ENCODE results near the gene GREB1. TPM values are rescaled to one million over a fixed set of nuclear protein-coding genes. Genes with fewer than 3 reads are reported as not detected.
A peak's percentile ranks its signal among the peaks of the same experiment; 100 is the strongest.

Gene GREB1
- total and polyA plus RNA-seq, 12 donors: 2.2 to 26.2 (median 3.7) TPM

DNA sequence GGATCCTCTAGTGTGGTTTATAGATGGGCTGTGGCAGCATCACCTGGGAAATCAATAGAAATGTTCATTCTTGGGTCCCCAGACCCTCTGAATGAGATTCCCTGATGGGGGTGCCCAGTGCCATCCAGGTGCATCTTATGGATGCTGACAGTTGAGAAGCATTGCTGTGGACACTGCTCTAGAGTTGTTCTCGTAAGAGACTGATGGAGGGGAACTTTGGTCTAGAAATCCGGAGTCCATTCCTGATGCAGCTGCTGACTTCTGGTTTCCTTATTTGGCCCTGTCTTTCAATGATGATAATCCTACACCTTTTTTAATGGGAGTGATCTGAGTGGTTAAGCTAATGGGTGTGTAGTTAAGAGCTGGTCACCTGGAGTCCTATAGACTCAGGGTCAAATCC is 39.5 kb upstream of the GREB1 start:
- H3K27me3 ChIP-seq: no peaks in the 10 kb centered on the region
- no peaks in the 10 kb centered on the region for H3K36me3 ChIP-seq (replicated peaks in 1 of 2)
- intact Hi-C loops (cut with DNase I): no loop called here
- no peak overlapping the region for H3K4me3 ChIP-seq
- H3K9me3 ChIP-seq (replicated peaks in 1 of 3): no peaks in the 10 kb centered on the region
- DNase-seq: no peak
- TF ChIP-seq POLR2A (IDR thresholded peaks at IDR 0.05): no peak
- TF ChIP-seq, protein P1, sequence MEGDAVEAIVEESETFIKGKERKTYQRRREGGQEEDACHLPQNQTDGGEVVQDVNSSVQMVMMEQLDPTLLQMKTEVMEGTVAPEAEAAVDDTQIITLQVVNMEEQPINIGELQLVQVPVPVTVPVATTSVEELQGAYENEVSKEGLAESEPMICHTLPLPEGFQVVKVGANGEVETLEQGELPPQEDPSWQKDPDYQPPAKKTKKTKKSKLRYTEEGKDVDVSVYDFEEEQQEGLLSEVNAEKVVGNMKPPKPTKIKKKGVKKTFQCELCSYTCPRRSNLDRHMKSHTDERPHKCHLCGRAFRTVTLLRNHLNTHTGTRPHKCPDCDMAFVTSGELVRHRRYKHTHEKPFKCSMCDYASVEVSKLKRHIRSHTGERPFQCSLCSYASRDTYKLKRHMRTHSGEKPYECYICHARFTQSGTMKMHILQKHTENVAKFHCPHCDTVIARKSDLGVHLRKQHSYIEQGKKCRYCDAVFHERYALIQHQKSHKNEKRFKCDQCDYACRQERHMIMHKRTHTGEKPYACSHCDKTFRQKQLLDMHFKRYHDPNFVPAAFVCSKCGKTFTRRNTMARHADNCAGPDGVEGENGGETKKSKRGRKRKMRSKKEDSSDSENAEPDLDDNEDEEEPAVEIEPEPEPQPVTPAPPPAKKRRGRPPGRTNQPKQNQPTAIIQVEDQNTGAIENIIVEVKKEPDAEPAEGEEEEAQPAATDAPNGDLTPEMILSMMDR (IDR thresholded peaks at IDR 0.05): no peak
- H3K27ac ChIP-seq: no peak overlapping the region
- peaks cover 12 to 17% of the 10 kb centered on the region in 2 donors for H3K4me1 ChIP-seq (replicated peaks in 1 of 2)
- WGBS, 4 donors: 90 to 98% (median 95%) methylated on average over 2 of the region's 2 CpGs

DNA sequence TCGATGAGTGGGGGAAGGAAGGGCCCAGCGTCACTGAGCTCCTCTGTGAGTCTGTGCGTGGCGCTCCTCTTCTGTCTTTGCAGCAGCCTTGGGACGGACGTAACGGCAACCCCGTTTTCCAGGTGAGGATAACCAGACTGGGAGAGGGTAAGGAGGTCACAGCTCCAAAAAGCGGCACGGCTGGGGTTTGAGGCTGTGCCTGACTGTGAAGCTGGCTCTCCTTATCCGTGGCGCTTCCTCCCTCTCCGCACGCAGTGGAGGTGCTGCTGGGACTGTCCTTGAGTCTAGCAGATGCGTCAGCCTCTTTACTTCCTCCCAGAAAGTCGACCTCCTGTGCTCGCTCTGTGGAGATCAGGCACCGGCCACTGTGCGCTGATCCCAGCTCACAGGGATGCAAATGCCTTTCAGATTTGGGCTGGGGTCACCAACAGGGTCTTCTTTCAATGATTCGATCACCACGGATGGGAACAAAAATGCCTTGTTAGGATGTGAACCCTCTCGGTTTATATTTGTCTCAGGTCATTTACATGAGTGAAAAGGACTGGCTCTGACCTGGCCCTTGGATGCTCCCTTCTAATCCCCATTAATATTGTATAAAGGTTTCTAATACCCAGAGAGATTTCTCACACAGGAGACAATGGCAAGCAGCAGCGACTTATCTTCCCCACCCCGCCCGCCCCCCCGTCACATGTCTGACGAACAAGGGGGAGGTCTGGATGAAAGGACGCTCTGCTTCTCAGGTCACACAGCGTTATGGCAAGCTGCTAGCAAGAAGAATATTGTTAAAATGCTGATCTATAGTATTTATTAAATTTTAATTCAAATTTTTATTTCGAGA is 37.8 kb upstream of the GREB1 start:
- H3K36me3 ChIP-seq (replicated peaks in 1 of 2): no peaks in the 10 kb centered on the region
- H3K27me3 ChIP-seq: no peaks in the 10 kb centered on the region
- H3K9me3 ChIP-seq (replicated peaks in 1 of 3): no peaks in the 10 kb centered on the region
- 28 to 41% (median 34%) methylated on average over 22 to 30 of the region's 30 CpGs for WGBS, 4 donors
- peaks cover 12 to 17% of the 10 kb centered on the region in 2 donors for H3K4me1 ChIP-seq (replicated peaks in 1 of 2)
- intact Hi-C loops (cut with DNase I): no loop called here
- H3K4me3 ChIP-seq: peak overlapping the region in 1 of 4 donors; percentile 37
- peak; percentile 65 to 83 (median 81) for DNase-seq
- TF ChIP-seq POLR2A (IDR thresholded peaks at IDR 0.05): peak in 1 of 2 donors; percentile 63
- TF ChIP-seq, protein P1 (IDR thresholded peaks at IDR 0.05): no peak
- H3K27ac ChIP-seq: peak overlapping the region in 4 of 5 donors; percentile 6 to 50 (median 32)

DNA sequence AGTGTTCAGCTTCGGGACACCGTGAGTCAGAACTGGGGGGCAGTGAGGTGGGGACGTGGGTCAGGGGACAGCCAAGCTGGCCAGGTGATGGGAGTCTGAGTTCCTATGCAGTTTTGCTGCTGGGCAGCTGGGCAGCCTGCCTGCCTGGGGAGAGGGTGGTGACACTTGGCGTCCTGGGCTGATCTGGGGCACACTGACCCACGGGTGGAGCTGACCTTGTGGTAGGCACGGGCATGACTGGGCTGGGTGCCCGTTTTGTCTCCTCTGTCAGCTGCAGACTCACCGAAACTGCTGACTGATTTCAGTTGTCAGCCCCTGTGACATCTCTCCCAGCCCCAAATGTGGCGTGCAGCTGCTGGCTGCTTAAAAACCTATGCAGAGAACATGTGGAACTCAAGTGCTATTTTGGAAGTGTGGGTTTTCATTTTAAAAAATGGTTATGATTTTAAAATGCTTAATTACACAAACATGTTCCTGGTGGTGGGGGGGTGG is 35.3 kb upstream of the GREB1 start:
- H3K27me3 ChIP-seq: no peaks in the 10 kb centered on the region
- H3K4me1 ChIP-seq (replicated peaks in 1 of 2): peaks cover 12 to 17% of the 10 kb centered on the region in 2 donors
- peak; percentile 80 to 95 (median 89) for DNase-seq
- no peak for TF ChIP-seq POLR2A (IDR thresholded peaks at IDR 0.05)
- TF ChIP-seq, protein P1 (IDR thresholded peaks at IDR 0.05): no peak
- H3K4me3 ChIP-seq: no peak overlapping the region
- WGBS, 4 donors: 6 to 21% (median 17%) methylated on average over 5 to 9 of the region's 9 CpGs
- no peak overlapping the region for H3K27ac ChIP-seq
- intact Hi-C loops (cut with DNase I): no loop called here
- H3K36me3 ChIP-seq (replicated peaks in 1 of 2): no peaks in the 10 kb centered on the region
- H3K9me3 ChIP-seq (replicated peaks in 1 of 3): no peaks in the 10 kb centered on the region

DNA sequence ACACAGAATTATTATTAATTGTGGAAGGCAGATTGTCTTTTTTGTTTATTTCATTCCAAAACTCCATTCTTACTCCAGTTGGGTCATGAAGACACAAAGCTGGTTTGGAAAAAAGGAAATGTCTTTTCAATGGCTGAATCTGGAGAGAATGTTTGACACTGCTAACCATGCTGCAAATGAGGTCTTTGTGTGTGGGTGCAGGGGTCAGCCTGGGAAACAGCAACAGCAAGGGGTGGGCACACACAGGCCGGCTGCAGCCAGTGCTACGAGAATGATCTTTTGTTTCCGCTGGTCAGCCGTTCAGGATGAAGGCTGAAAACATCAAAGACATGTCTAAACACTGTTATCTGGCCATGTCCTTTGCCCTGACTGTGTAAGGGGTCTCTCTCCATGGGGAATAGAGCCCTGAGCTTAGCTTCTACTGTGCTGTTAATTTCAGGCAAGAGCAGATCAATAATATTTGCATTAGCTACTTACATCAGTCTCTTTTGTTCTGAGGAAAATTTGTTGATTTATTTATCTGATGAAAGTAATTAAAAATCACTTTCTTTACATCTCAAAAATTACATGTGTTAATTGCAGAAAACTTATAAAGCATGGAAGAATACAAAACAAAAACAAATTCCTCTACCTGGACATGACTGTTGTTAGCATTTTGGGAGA is 34.6 kb upstream of the GREB1 start:
- WGBS, 4 donors: 40 to 64% (median 52%) methylated on average over 4 of the region's 4 CpGs
- H3K36me3 ChIP-seq (replicated peaks in 1 of 2): no peaks in the 10 kb centered on the region
- H3K27me3 ChIP-seq: no peaks in the 10 kb centered on the region
- intact Hi-C loops (cut with DNase I): no loop called here
- no peaks in the 10 kb centered on the region for H3K9me3 ChIP-seq (replicated peaks in 1 of 3)
- no peak overlapping the region for H3K27ac ChIP-seq
- DNase-seq: no peak
- H3K4me1 ChIP-seq (replicated peaks in 1 of 2): peaks cover 12 to 17% of the 10 kb centered on the region in 2 donors
- no peak for TF ChIP-seq POLR2A (IDR thresholded peaks at IDR 0.05)
- TF ChIP-seq, protein P1 (IDR thresholded peaks at IDR 0.05): no peak
- no peak overlapping the region for H3K4me3 ChIP-seq
